Psoas muscle (tissue), 8 donors: ENCODE results near the gene C20orf202. TPM values are rescaled to one million over a fixed set of nuclear protein-coding genes. Genes with fewer than 3 reads are reported as not detected.

Experiments
- ATAC-seq, 4 donors: fragments of 200-7000 bp; cut with Tn5 transposase; one replicate each; pipeline ENCODE4 v1.9.1; 2020; ENCODE audit warnings: moderate library complexity in 3 of 4, mild to moderate bottlenecking in 2 of 4
- DNase-seq, 2 donors: peaks; one replicate each; pipeline ENCODE4 v3.0.0-alpha.2; 2020
- H3K27ac ChIP-seq: fragments of 200-600 bp; one replicate; pipeline ENCODE4 v1.8.0; 2022
- H3K27me3 ChIP-seq, 3 donors: fragments of 200-600 bp in 1 of 3; one replicate each; pipeline versions ENCODE4 v1.6.1 to v1.8.0; 2013 to 2022; ENCODE audit warnings: low read length in 2 of 3, mild to moderate bottlenecking in 2 of 3, moderate library complexity in 1 of 3; ENCODE audit not compliant: insufficient read depth in 3 of 3
- H3K36me3 ChIP-seq, 2 donors: fragments of 200-600 bp in 1 of 2; one replicate each; pipeline versions ENCODE4 v1.6.1 to v1.8.0; 2013 to 2022; ENCODE audit warnings: low read depth in 1 of 2, mild to moderate bottlenecking in 1 of 2, moderate library complexity in 1 of 2; ENCODE audit not compliant: insufficient read depth in 1 of 2
- H3K4me1 ChIP-seq: fragments of 200-600 bp; one replicate; pipeline ENCODE4 v1.8.0; 2022
- H3K4me3 ChIP-seq: fragments of 200-600 bp; one replicate; pipeline ENCODE4 v1.8.0; 2022; ENCODE audit warnings: mild to moderate bottlenecking
- H3K9me3 ChIP-seq: fragments of 200-600 bp; one replicate; pipeline ENCODE4 v1.8.0; 2022
- CTCF ChIP-seq: fragments of 200-600 bp; IDR thresholded peaks from one replicate; pipeline ENCODE4 v1.8.0; 2022; ENCODE audit warnings: antibody characterized with exemption
- WGBS, 3 donors: extraction: QIAGEN DNeasy Blood & Tissue Kit; methylation state at CpG; one replicate each; pipeline versions ENCODE4 v1.1.6 to v1.1.7; 2013; 5-methylcytosine and 5-hydroxymethylcytosine counted together
- intact Hi-C, 2 donors: fragments of 100-400 bp; cut with DNase I; formaldehyde crosslinking; loops; one replicate each; pipeline versions ENCODE4 v1.11.0 to v1.14.2; 2022
- long read RNA-seq, 2 donors: library from polyadenylated mRNA; unstranded; transcript quantifications; one replicate each; pipeline ENCODE4 v2.0.0, GENCODE V29; 2021
- polyA plus RNA-seq, 3 donors: library from polyadenylated mRNA; stranded (reverse); fragments of 200-250 nt; gene quantifications; one replicate each; pipeline ENCODE4 v1.2.3, GENCODE V29; 2013
- total RNA-seq, 4 donors: library from RNA; stranded (reverse); fragmentation: NEBNext Ultra II Directional in 2 of 4; extraction: Animal tissue kit (Norgen Biotek cat#: 25700) in 2 of 4; gene quantifications; one replicate each; pipeline versions ENCODE4 v1.2.1 to v1.2.4, GENCODE V29; 2021 to 2023
- donor health status: healthy with polysubstance abuse.
- donor health status: DM: no; HTN: no; CAD: no; lungs with moderate emphysema.
- donor health status: Bipolar disorder and iron deficiency.
- donor health status: healthy.
- donor health status: DM: yes; HTN: yes; CAD: no.
- donor health status: DM: no; HTN: no; CAD: no.
- donor health status: DM: no; HTN: no; CAD: no.
- donor health status: DM: yes; HTN: yes; CAD: no.

Gene C20orf202
- total RNA-seq (under 1 TPM in 3 of 4 donors, not detected in 1; 0.15 to 0.32 (median 0.24) TPM), polyA plus RNA-seq (under 1 TPM; 0.05 to 0.10 (median 0.09) TPM)
- long read RNA-seq, donor 1 = 0 reads
- long read RNA-seq, donor 2 = 0 reads

- Histone ChIP-seq H3K4me1 (no peaks in the 10 kb centered on the region), H3K9me3 (no peaks in the 10 kb centered on the region), H3K27me3 (no peaks in the 10 kb centered on the region), H3K4me3 (no peak within 1 kb of the TSS), H3K27ac (no peak within 1 kb of the TSS), H3K36me3 (no peaks in the 10 kb centered on the region)
- DNase-seq = no peak
- ATAC-seq = no peak
- TF ChIP-seq CTCF = no peak
- WGBS, 3 donors = 71 to 73% (median 72%) methylated on average over 5 of the region's 5 CpGs
- intact Hi-C loops = no loop called here
Measured at GRCh38 chr20:1202762-1203504, at the start of gene C20orf202. Gene C20orf202 (plus strand): TSS chr20:1203454. CDS start chr20:1203586, 132 bp downstream.

GRCh38 chr20:1154226-1154625 lies 49.0 kb upstream of the C20orf202 start:
- H3K4me3 ChIP-seq = no peak overlapping the region
- H3K4me1 ChIP-seq = peaks cover 4% of the 10 kb centered on the region
- no peak overlapping the region for H3K27ac ChIP-seq
- H3K36me3 ChIP-seq = peaks cover 6 to 42% of the 10 kb centered on the region in 2 donors
- H3K27me3 ChIP-seq = no peaks in the 10 kb centered on the region
- H3K9me3 ChIP-seq = no peaks in the 10 kb centered on the region
- ATAC-seq (no peak), DNase-seq (no peak)
- no peak for TF ChIP-seq CTCF
- intact Hi-C loops = no loop called here

GRCh38 chr20:1154691-1155090 lies 48.6 kb upstream of the C20orf202 start:
- TF ChIP-seq CTCF = no peak
- H3K4me1 ChIP-seq = peaks cover 4% of the 10 kb centered on the region
- no peak overlapping the region for H3K4me3 ChIP-seq
- peaks cover 6 to 47% of the 10 kb centered on the region in 2 donors for H3K36me3 ChIP-seq
- DNase-seq (no peak), ATAC-seq (no peak)
- H3K27me3 ChIP-seq = no peaks in the 10 kb centered on the region
- no peak overlapping the region for H3K27ac ChIP-seq
- 58 to 94% (median 93%) methylated on average over 1 of the region's 1 CpG for WGBS, 3 donors
- H3K9me3 ChIP-seq = no peaks in the 10 kb centered on the region
- intact Hi-C loops = no loop called here

GRCh38 chr20:1155342-1155741 lies 47.9 kb upstream of the C20orf202 start:
- Histone ChIP-seq H3K9me3 (no peaks in the 10 kb centered on the region), H3K36me3 (peaks cover 6 to 53% of the 10 kb centered on the region in 2 donors), H3K27me3 (no peaks in the 10 kb centered on the region), H3K4me1 (peaks cover 4% of the 10 kb centered on the region), H3K4me3 (no peak overlapping the region), H3K27ac (no peak overlapping the region)
- ATAC-seq = no peak
- TF ChIP-seq CTCF = no peak
- no peak for DNase-seq
- intact Hi-C loops = no loop called here
- 95 to 99% (median 96%) methylated on average over 3 of the region's 3 CpGs for WGBS, 3 donors

- Histone ChIP-seq H3K4me1 (no peaks in the 10 kb centered on the region), H3K27me3 (no peaks in the 10 kb centered on the region), H3K4me3 (no peak overlapping the region), H3K27ac (no peak overlapping the region), H3K9me3 (no peaks in the 10 kb centered on the region), H3K36me3 (peaks cover 5 to 79% of the 10 kb centered on the region in 2 donors)
- intact Hi-C loops = no loop called here
- ATAC-seq (no peak), DNase-seq (no peak)
- TF ChIP-seq CTCF = no peak
- 94 to 95% (median 94%) methylated on average over 10 of the region's 10 CpGs for WGBS, 3 donors
Measured at GRCh38 chr20:1160496-1160895, 42.8 kb upstream of the C20orf202 start.
